GM12878 (cell line): ENCODE results near the gene OR8A1. TPM values are rescaled to one million over a fixed set of nuclear protein-coding genes. Genes with fewer than 3 reads are reported as not detected.

Experiments used
- ATAC-seq: fragments of 200-7000 bp; cut with Tn5 transposase; 3 replicates; pipeline ENCODE4 v1.9.1; 2020; ENCODE audit warnings: mild to moderate bottlenecking, moderate library complexity
- BruUV-seq: library from RNA; stranded (reverse); fragments of 400-500 nt; replicated peaks from 2 replicates; lab custom pipeline; 2021; lab: Mats Ljungman, UMichigan
- CTCF ChIA-PET: fragments of 300-600 bp; sonication (Branson Sonifier 250); formaldehyde crosslinking; extraction: SDS; loops from one replicate; lab custom pipeline; 2021; ENCODE audit warnings: inconsistent platforms; lab: Yijun Ruan, JAX
- POLR2A ChIA-PET: fragments of 350-600 bp; formaldehyde crosslinking; extraction: SDS; loops from one replicate; lab custom pipeline; 2021; ENCODE audit warnings: inconsistent platforms; lab: Charles Lee
- RAD21 ChIA-PET: fragments of 300-600 bp; sonication (Branson Sonifier 250); formaldehyde crosslinking; loops from one replicate; lab custom pipeline; 2023; ENCODE audit warnings: antibody characterized with exemption; ENCODE audit not compliant: unreplicated experiment; lab: Charles Lee
- SMC1A ChIA-PET: fragments of 300-600 bp; sonication (Branson Sonifier 250); formaldehyde crosslinking; loops from one replicate; lab custom pipeline; 2023; ENCODE audit not compliant: unreplicated experiment, uncharacterized antibody; lab: Charles Lee
- DNase-seq: peaks from one replicate; pipeline ENCODE4 v3.0.0-alpha.2; 2011; ENCODE audit warnings: low read depth, low spot score
- FAIRE-seq: peaks from 3 replicates; lab custom pipeline; 2011; peaks lifted over from hg19 to GRCh38; lab: Jason Lieb, UNC
- H2AFZ ChIP-seq: 2 replicates; pipeline ENCODE4 v1.6.0; 2011; ENCODE audit warnings: low read depth, low read length, control low read depth; ENCODE audit not compliant: control insufficient read depth
- H3K27ac ChIP-seq: 2 replicates; pipeline ENCODE4 v1.5.1; 2011; ENCODE audit warnings: control low read depth; ENCODE audit not compliant: control insufficient read depth, insufficient read depth
- H3K27me3 ChIP-seq, 2 experiments: replicated peaks in 1 of 2; 2 replicates each; pipeline versions ENCODE4 v1.6.0 to v1.6.1; 2011; ENCODE audit warnings: low read length in 1 of 2; ENCODE audit not compliant: control insufficient read depth in 2 of 2, insufficient read depth in 2 of 2
- H3K36me3 ChIP-seq, 2 experiments: 2 replicates each; pipeline ENCODE4 v1.5.1; 2011; ENCODE audit warnings: low read length in 1 of 2; ENCODE audit not compliant: control insufficient read depth in 2 of 2, insufficient read depth in 2 of 2
- H3K4me1 ChIP-seq: 2 replicates; pipeline ENCODE4 v1.6.1; 2011; ENCODE audit warnings: mild to moderate bottlenecking, low read length, moderate library complexity, mixed read lengths; ENCODE audit not compliant: control insufficient read depth, insufficient read depth
- H3K4me2 ChIP-seq: 2 replicates; pipeline ENCODE4 v1.6.0; 2011; ENCODE audit warnings: control low read depth; ENCODE audit not compliant: control insufficient read depth, insufficient read depth
- H3K4me3 ChIP-seq: fragments of 200-600 bp; sonication (generic); 2 replicates; pipeline ENCODE4 v1.5.1; 2016
- H3K79me2 ChIP-seq: 2 replicates; pipeline ENCODE4 v1.6.0; 2011; ENCODE audit warnings: low read length; ENCODE audit not compliant: control insufficient read depth, insufficient read depth
- H3K9ac ChIP-seq: 2 replicates; pipeline ENCODE4 v1.8.0; 2011; ENCODE audit warnings: low read length, control low read depth, mixed read lengths; ENCODE audit not compliant: control insufficient read depth, insufficient read depth
- H3K9me3 ChIP-seq: replicated peaks from 3 replicates; pipeline ENCODE4 v1.5.1; 2011; ENCODE audit warnings: mild to moderate bottlenecking, low read length; ENCODE audit not compliant: control insufficient read depth, insufficient read depth
- H4K20me1 ChIP-seq: 2 replicates; pipeline ENCODE4 v1.6.0; 2011; ENCODE audit not compliant: control insufficient read depth, insufficient read depth
- CBX5 ChIP-seq: sonication (generic); IDR thresholded peaks from 2 replicates; pipeline ENCODE4 v1.6.1; 2016; ENCODE audit warnings: low read depth, moderate library complexity, mild to moderate bottlenecking, inconsistent platforms
- DPF2 ChIP-seq: fragments of 450-650 bp; IDR thresholded peaks from 2 replicates; pipeline ENCODE4 v1.6.1; 2017; ENCODE audit warnings: mild to moderate bottlenecking
- E2F4 ChIP-seq: IDR thresholded peaks from 2 replicates; pipeline ENCODE4 v1.6.1; 2012; ENCODE audit warnings: low read depth, low read length, improper control_type of control experiment
- ETV6 ChIP-seq, 2 experiments: fragments of 450-650 bp in 1 of 2; IDR thresholded peaks in 1 of 2; conservative IDR thresholded peaks in 1 of 2; 2 replicates each; pipeline ENCODE4 v1.6.1; 2014; ENCODE audit warnings: antibody characterized with exemption in 1 of 2, borderline replicate concordance in 1 of 2, low read depth in 1 of 2, mild to moderate bottlenecking in 1 of 2, moderate library complexity in 1 of 2
- GABPA ChIP-seq: IDR thresholded peaks from 2 replicates; pipeline ENCODE4 v1.6.1; 2014; ENCODE audit warnings: antibody characterized with exemption, low read depth, mild to moderate bottlenecking, inconsistent platforms
- KDM1A ChIP-seq: fragments of 200-600 bp; sonication (generic); IDR thresholded peaks from 2 replicates; pipeline ENCODE4 v1.6.1; 2016; ENCODE audit warnings: borderline replicate concordance
- MEF2B ChIP-seq: fragments of 450-650 bp; IDR thresholded peaks from 2 replicates; pipeline ENCODE4 v1.6.1; 2018; ENCODE audit warnings: mild to moderate bottlenecking, moderate library complexity; ENCODE audit not compliant: partially characterized antibody, poor library complexity, severe bottlenecking
- MLLT1 ChIP-seq: fragments of 450-650 bp; IDR thresholded peaks from 2 replicates; pipeline ENCODE4 v1.6.1; 2016; ENCODE audit warnings: mild to moderate bottlenecking
- MTA3 ChIP-seq: IDR thresholded peaks from 2 replicates; pipeline ENCODE4 v1.6.1; 2012; ENCODE audit warnings: low read length, inconsistent platforms, borderline replicate concordance
- MYB ChIP-seq: fragments of 150-350 bp; IDR thresholded peaks from 2 replicates; pipeline ENCODE4 v1.6.1; 2014; ENCODE audit warnings: mild to moderate bottlenecking, low read depth, low read length, borderline replicate concordance
- RB1 ChIP-seq: fragments of 450-650 bp; formaldehyde crosslinking; IDR thresholded peaks from 2 replicates; pipeline ENCODE4 v1.6.1; 2017; ENCODE audit warnings: mild to moderate bottlenecking, borderline replicate concordance
- RELA ChIP-seq: fragments of 450-650 bp; IDR thresholded peaks from 2 replicates; pipeline ENCODE4 v1.8.0; 2014; ENCODE audit warnings: borderline replicate concordance; ENCODE audit not compliant: partially characterized antibody
- SREBF2 ChIP-seq: IDR thresholded peaks from 2 replicates; pipeline ENCODE4 v1.6.1; 2012; ENCODE audit warnings: mild to moderate bottlenecking, low read length
- YBX1 ChIP-seq: fragments of 450-650 bp; IDR thresholded peaks from 2 replicates; pipeline ENCODE4 v1.6.1; 2016; ENCODE audit warnings: antibody characterized with exemption
- ZBED1 ChIP-seq: IDR thresholded peaks from 2 replicates; pipeline ENCODE4 v1.6.1; 2016; ENCODE audit warnings: borderline replicate concordance
- ZNF384 ChIP-seq: IDR thresholded peaks from 2 replicates; pipeline ENCODE4 v1.6.1; 2012; ENCODE audit warnings: low read depth, mild to moderate bottlenecking, low read length, improper control_type of control experiment, borderline replicate concordance
- ZZZ3 ChIP-seq: IDR thresholded peaks from 2 replicates; pipeline ENCODE4 v1.6.1; 2011; ENCODE audit warnings: low read depth; ENCODE audit not compliant: control insufficient read depth, insufficient read length
- WGBS: methylation state at CpG from one replicate; pipeline ENCODE4 v1.1.6; 2016; ENCODE audit warnings: low lambda C conversion rate; ENCODE audit not compliant: insufficient replicate concordance, insufficient coverage; ENCODE audit errors: missing lambda C conversion rate; 5-methylcytosine and 5-hydroxymethylcytosine counted together
- in situ Hi-C: fragments of 300-500 bp; cut with MboI; formaldehyde crosslinking; loops from 9 replicates; pipeline ENCODE4 v1.14.3; 2018; ENCODE audit warnings: mixed read lengths
- intact Hi-C: fragments of 100-400 bp; cut with micrococcal nuclease; formaldehyde crosslinking; loops from one replicate; pipeline ENCODE4 v1.14.2; 2022; ENCODE audit not compliant: unreplicated experiment
- polyA plus RNA-seq, 11 experiments: library from polyadenylated mRNA; depleted of rRNA in 4 of 11; unstranded in 6 of 11; stranded (reverse) in 5 of 11; fragments of >200 nt; fragmentation: Nextera tagmentation in 4 of 11; fragmentation: Illumina TruSeq in 1 of 11; extraction: Ambion mirVana in 4 of 11; extraction: Trizol in 1 of 11; gene quantifications; 1 replicate in 1 of 11; 2 replicates in 10 of 11; pipeline versions ENCODE4 v1.2.1 to v1.2.3, GENCODE V29; 2011 to 2016; ENCODE audit warnings: inconsistent platforms in 2 of 11, missing spikeins in 2 of 11, low read depth in 1 of 11
- total RNA-seq, 4 experiments: library from RNA; depleted of rRNA in 3 of 4; stranded (reverse); fragments of >200 nt in 3 of 4; fragmentation: Illumina TruSeq in 1 of 4; extraction: Trizol in 1 of 4; gene quantifications; 2 replicates each; pipeline versions ENCODE4 v1.2.1 to v1.2.3, GENCODE V29; 2013 to 2021

OR8A1 gene
- total and polyA plus RNA-seq, 10 of the 15 experiments (the other 5 are each of a cell fraction or from before 2014, with no cell fraction given) = not detected

- SMC1A ChIA-PET = interaction anchor here (0.6 to 1.8 kb wide), 8 partner anchors 9 to 1632 kb away, joined by 3 to 12 read pairs (median 5); no protein-coding TSS in a partner anchor
- ATAC-seq (no peak), DNase-seq (no peak), FAIRE-seq (no peak)
- Histone ChIP-seq H4K20me1 (no peaks in the 10 kb centered on the region), H3K9ac (no peak overlapping the region), H3K4me1 (no peaks in the 10 kb centered on the region), H3K36me3 (no peaks in the 10 kb centered on the region), H2AFZ (no peak overlapping the region), H3K27ac (no peak overlapping the region), H3K4me2 (no peak overlapping the region), H3K27me3 (no peaks in the 10 kb centered on the region; a peak in 1 of 4 replicates), H3K79me2 (no peaks in the 10 kb centered on the region), H3K4me3 (no peak overlapping the region), H3K9me3 (no peaks in the 10 kb centered on the region)
- intact Hi-C loops (no loop called here), in situ Hi-C loops (loop anchor here (5.0 to 10.0 kb wide), 2 partner anchors 168 to 510 kb away; no protein-coding TSS in a partner anchor)
- CTCF ChIA-PET = interaction anchor here (1.1 to 2.8 kb wide), 15 partner anchors 8 to 515 kb away, joined by 3 to 32 read pairs (median 5); no protein-coding TSS in a partner anchor
- RAD21 ChIA-PET = interaction anchor here (1.0 to 2.0 kb wide), 4 partner anchors 167 to 516 kb away, joined by 3 to 7 read pairs (median 4); no protein-coding TSS in a partner anchor
- no TSS peak for BruUV-seq
- POLR2A ChIA-PET = no interaction called here
- WGBS = 41% methylated on average over 3 of the region's 4 CpGs
- no peak for TF ChIP-seq RB1
- no peak for TF ChIP-seq CBX5
- TF ChIP-seq YBX1 = no peak
- no peak for TF ChIP-seq MEF2B
- no peak for TF ChIP-seq MTA3
- no peak for TF ChIP-seq ETV6 (conservative IDR thresholded peaks at IDR 0.05 in 1 of 2, IDR thresholded peaks at IDR 0.05 in 1 of 2; ENCODE audit: borderline replicate concordance in 1 of 2, low read depth in 1 of 2)
- TF ChIP-seq ZZZ3 = no peak
- TF ChIP-seq SREBF2 = no peak
- no peak for TF ChIP-seq MYB
- TF ChIP-seq E2F4 = no peak
- TF ChIP-seq RELA = no peak
- TF ChIP-seq DPF2 = no peak
- no peak for TF ChIP-seq KDM1A
- TF ChIP-seq MLLT1 = no peak
- TF ChIP-seq ZBED1 = no peak
- TF ChIP-seq ZNF384 = no peak
- no peak for TF ChIP-seq GABPA
Observed at GRCh38 chr11:124584681-124585372, 15.0 kb downstream of the OR8A1 start.
